Endothelial cell of umbilical vein (primary cell): ENCODE measurements around the gene KATNB1. TPM values are rescaled to one million over a fixed set of nuclear protein-coding genes. Genes with fewer than 3 reads are reported as not detected.

Experiments
- BruUV-seq: library from RNA; stranded (reverse); fragments of 400-500 nt; replicated peaks from 2 replicates; lab custom pipeline; 2021; lab: Mats Ljungman, UMichigan
- CTCF ChIA-PET: fragments of 300-600, 350-600 bp; sonication (Branson Sonifier 250); formaldehyde crosslinking; loops from one replicate; lab custom pipeline; 2021; ENCODE audit warnings: antibody characterized with exemption, inconsistent platforms; lab: Charles Lee
- POLR2A ChIA-PET: fragments of 300-600, 350-600 bp; sonication (Branson Sonifier 250); formaldehyde crosslinking; loops from one replicate; lab custom pipeline; 2021; ENCODE audit warnings: antibody characterized with exemption, inconsistent platforms; lab: Charles Lee
- DNase-seq: peaks from one replicate; pipeline ENCODE4 v3.0.0-alpha.2; 2011; ENCODE audit warnings: low read depth, low spot score
- FAIRE-seq: peaks from 2 replicates; lab custom pipeline; 2011; peaks lifted over from hg19 to GRCh38; lab: Jason Lieb, UNC
- H2AFZ ChIP-seq: 2 replicates; pipeline ENCODE4 v1.6.0; 2012; ENCODE audit warnings: low read depth, low read length, control low read depth, inconsistent platforms
- H3K27ac ChIP-seq: 2 replicates; pipeline ENCODE4 v1.5.1; 2011; ENCODE audit warnings: low read depth, mild to moderate bottlenecking, control low read depth, low read length, moderate library complexity; ENCODE audit not compliant: insufficient read depth
- H3K27me3 ChIP-seq, 2 experiments: 2 replicates each; pipeline versions ENCODE4 v1.6.0 to v1.6.1; 2011; ENCODE audit warnings: low read length in 2 of 2, mixed read lengths in 1 of 2; ENCODE audit not compliant: control insufficient read depth in 2 of 2, insufficient read depth in 2 of 2
- H3K36me3 ChIP-seq, 2 experiments: 2 replicates in 1 of 2; 3 replicates in 1 of 2; pipeline ENCODE4 v1.5.1; 2011; ENCODE audit warnings: low read length in 2 of 2, mild to moderate bottlenecking in 1 of 2, moderate library complexity in 1 of 2; ENCODE audit not compliant: control insufficient read depth in 2 of 2, insufficient read depth in 2 of 2; ENCODE audit errors: extremely low read depth in 1 of 2
- H3K4me1 ChIP-seq: 3 replicates; pipeline ENCODE4 v1.5.1; 2011; ENCODE audit warnings: mild to moderate bottlenecking, low read length; ENCODE audit not compliant: control insufficient read depth, insufficient read depth; ENCODE audit errors: extremely low read depth
- H3K4me2 ChIP-seq: 2 replicates; pipeline ENCODE4 v1.6.1; 2011; ENCODE audit warnings: low read length, control low read depth, mixed read lengths; ENCODE audit not compliant: insufficient read depth
- H3K4me3 ChIP-seq, 3 experiments: fragments of 200-600 bp in 1 of 3; sonication (generic), shearing (Covaris generic) in 1 of 3; replicated peaks in 1 of 3; 2 replicates each; pipeline ENCODE4 v1.5.1; 2011 to 2016; ENCODE audit warnings: control low read depth in 3 of 3, low read length in 3 of 3, mild to moderate bottlenecking in 2 of 3, inconsistent platforms in 1 of 3, low read depth in 1 of 3, moderate library complexity in 1 of 3; ENCODE audit not compliant: insufficient read depth in 1 of 3
- H3K79me2 ChIP-seq: 2 replicates; pipeline ENCODE4 v1.6.0; 2012; ENCODE audit warnings: low read length, inconsistent platforms; ENCODE audit not compliant: control insufficient read depth, insufficient read depth
- H3K9ac ChIP-seq: replicated peaks from 2 replicates; pipeline ENCODE3; 2011; ENCODE audit warnings: low read length, control low read depth; ENCODE audit not compliant: insufficient read depth; ENCODE audit errors: extremely low read depth
- H3K9me1 ChIP-seq: replicated peaks from 3 replicates; pipeline ENCODE4 v1.6.0; 2011; ENCODE audit warnings: mild to moderate bottlenecking, low read length; ENCODE audit not compliant: control insufficient read depth, insufficient read depth; ENCODE audit errors: extremely low read depth
- H3K9me3 ChIP-seq: replicated peaks from 2 replicates; pipeline ENCODE4 v1.5.1; 2012; ENCODE audit warnings: low read length, inconsistent platforms; ENCODE audit not compliant: control insufficient read depth, insufficient read depth
- H4K20me1 ChIP-seq: replicated peaks from 2 replicates; pipeline ENCODE3; 2011; ENCODE audit warnings: mild to moderate bottlenecking, low read length; ENCODE audit not compliant: control insufficient read depth, insufficient read depth; ENCODE audit errors: extremely low read depth
- EZH2 ChIP-seq: IDR thresholded peaks from 2 replicates; pipeline ENCODE4 v1.6.1; 2012; ENCODE audit warnings: borderline replicate concordance, low read depth, mild to moderate bottlenecking, moderate library complexity, low read length, inconsistent platforms; ENCODE audit not compliant: severe bottlenecking
- FOS ChIP-seq: IDR thresholded peaks from 2 replicates; pipeline ENCODE4 v1.6.1; 2011; ENCODE audit warnings: mild to moderate bottlenecking, low read length, moderate library complexity, borderline replicate concordance; ENCODE audit not compliant: insufficient read depth
- GATA2 ChIP-seq: IDR thresholded peaks from 2 replicates; pipeline ENCODE4 v1.7.0; 2011; ENCODE audit warnings: low read depth, mild to moderate bottlenecking, moderate library complexity, mixed read lengths, low read length; ENCODE audit not compliant: insufficient read length, insufficient read depth
- JUN ChIP-seq: IDR thresholded peaks from 2 replicates; pipeline ENCODE4 v1.6.1; 2011; ENCODE audit warnings: borderline replicate concordance, low read depth; ENCODE audit not compliant: insufficient read length, insufficient read depth
- MYC ChIP-seq: IDR thresholded peaks from one replicate; pipeline ENCODE4 v1.6.1; 2011; ENCODE audit warnings: mild to moderate bottlenecking, low read depth, low read length
- POLR2A ChIP-seq: IDR thresholded peaks from 2 replicates; pipeline ENCODE4 v1.6.1; 2012; ENCODE audit warnings: low read depth, mild to moderate bottlenecking, control low read depth, low read length
- POLR2AphosphoS5 ChIP-seq: IDR thresholded peaks from 2 replicates; pipeline ENCODE4 v1.6.1; 2012; ENCODE audit warnings: low read depth, mild to moderate bottlenecking, control low read depth, low read length, moderate library complexity; ENCODE audit not compliant: insufficient read depth
- dilution Hi-C: fragments of 300-500 bp; cut with MboI; formaldehyde crosslinking; loops from one replicate; pipeline ENCODE4 v1.15.0; 2019; ENCODE audit warnings: low sequenced_read_pairs; ENCODE audit not compliant: extremely low pct_ligation_motif_present
- intact Hi-C: fragments of 100-400 bp; cut with micrococcal nuclease; formaldehyde crosslinking; loops from one replicate; pipeline ENCODE4 v1.10.0; 2022
- polyA plus RNA-seq, 4 experiments: library from polyadenylated mRNA; depleted of rRNA in 3 of 4; stranded (reverse) in 3 of 4; unstranded in 1 of 4; fragments of >200 nt; gene quantifications; 2 replicates each; pipeline versions ENCODE4 v1.2.1 to v1.2.3, GENCODE V29; 2011 to 2012; ENCODE audit warnings: missing spikeins in 1 of 4
- total RNA-seq: library from RNA; stranded (reverse); gene quantifications from 2 replicates; pipeline ENCODE4 v1.2.3, GENCODE V29; 2021
- TF ChIP-seq, protein P1 (sequence below): IDR thresholded peaks from 2 replicates; pipeline ENCODE4 v1.6.1; 2011; ENCODE audit not compliant: insufficient read depth, insufficient read length
- TF ChIP-seq, protein P2 (sequence below), 2 donors: IDR thresholded peaks; 1 replicate in 1 of 2; 2 replicates in 1 of 2; pipeline ENCODE4 v1.5.1; 2011; ENCODE audit warnings: low read length in 2 of 2, mild to moderate bottlenecking in 2 of 2, moderate library complexity in 2 of 2, control low read depth in 1 of 2, inconsistent platforms in 1 of 2, low read depth in 1 of 2; ENCODE audit not compliant: insufficient read depth in 1 of 2; ENCODE audit errors: extremely low read depth in 1 of 2

KATNB1 gene
- total and polyA plus RNA-seq, 2 donors (not counting 3 experiments of a cell fraction or from before 2014, with no cell fraction given), result 25.9 to 35.9 TPM

DNA sequence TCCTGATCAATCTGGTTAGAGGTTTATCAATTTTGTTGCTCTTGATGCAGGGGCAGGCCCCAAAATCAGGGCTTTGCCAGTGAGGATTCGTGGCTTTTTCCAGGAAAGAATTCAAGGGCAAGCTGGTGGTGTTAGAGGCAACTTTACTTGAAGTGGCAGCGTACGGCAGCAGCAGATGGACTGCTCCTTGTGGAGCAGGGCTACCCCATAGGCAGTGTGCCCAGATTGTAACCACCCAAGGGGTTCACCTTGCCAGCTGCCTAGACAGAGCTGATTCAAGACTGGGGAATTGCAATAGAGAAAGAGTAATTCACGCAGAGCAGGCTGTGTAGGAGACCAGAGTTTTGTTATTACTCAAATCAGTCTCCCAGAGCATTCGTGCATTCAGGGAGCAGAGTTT, 24.2 kb upstream of the KATNB1 start:
- Histone ChIP-seq H3K9me3 (no peaks in the 10 kb centered on the region), H3K4me1 (no peaks in the 10 kb centered on the region), H4K20me1 (no peaks in the 10 kb centered on the region), H3K27me3 (peaks cover 20 to 34% of the 10 kb centered on the region in 2 experiments), H3K9ac (no peak overlapping the region), H3K4me2 (no peak overlapping the region), H3K79me2 (no peaks in the 10 kb centered on the region), H2AFZ (no peak overlapping the region), H3K36me3 (no peaks in the 10 kb centered on the region), H3K4me3 (no peak overlapping the region), H3K27ac (no peak overlapping the region), H3K9me1 (no peaks in the 10 kb centered on the region)
- DNase-seq (no peak), FAIRE-seq (no peak)
- TF ChIP-seq MYC (no peak), FOS (no peak), JUN (no peak), POLR2AphosphoS5 (no peak), GATA2 (no peak), POLR2A (no peak), EZH2 (no peak)
- TF ChIP-seq, protein P1, sequence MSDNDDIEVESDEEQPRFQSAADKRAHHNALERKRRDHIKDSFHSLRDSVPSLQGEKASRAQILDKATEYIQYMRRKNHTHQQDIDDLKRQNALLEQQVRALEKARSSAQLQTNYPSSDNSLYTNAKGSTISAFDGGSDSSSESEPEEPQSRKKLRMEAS, result no peak
- TF ChIP-seq, protein P2, sequence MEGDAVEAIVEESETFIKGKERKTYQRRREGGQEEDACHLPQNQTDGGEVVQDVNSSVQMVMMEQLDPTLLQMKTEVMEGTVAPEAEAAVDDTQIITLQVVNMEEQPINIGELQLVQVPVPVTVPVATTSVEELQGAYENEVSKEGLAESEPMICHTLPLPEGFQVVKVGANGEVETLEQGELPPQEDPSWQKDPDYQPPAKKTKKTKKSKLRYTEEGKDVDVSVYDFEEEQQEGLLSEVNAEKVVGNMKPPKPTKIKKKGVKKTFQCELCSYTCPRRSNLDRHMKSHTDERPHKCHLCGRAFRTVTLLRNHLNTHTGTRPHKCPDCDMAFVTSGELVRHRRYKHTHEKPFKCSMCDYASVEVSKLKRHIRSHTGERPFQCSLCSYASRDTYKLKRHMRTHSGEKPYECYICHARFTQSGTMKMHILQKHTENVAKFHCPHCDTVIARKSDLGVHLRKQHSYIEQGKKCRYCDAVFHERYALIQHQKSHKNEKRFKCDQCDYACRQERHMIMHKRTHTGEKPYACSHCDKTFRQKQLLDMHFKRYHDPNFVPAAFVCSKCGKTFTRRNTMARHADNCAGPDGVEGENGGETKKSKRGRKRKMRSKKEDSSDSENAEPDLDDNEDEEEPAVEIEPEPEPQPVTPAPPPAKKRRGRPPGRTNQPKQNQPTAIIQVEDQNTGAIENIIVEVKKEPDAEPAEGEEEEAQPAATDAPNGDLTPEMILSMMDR (IDR thresholded peaks at IDR 0.05; ENCODE audit: extremely low read depth in 1 of 2, insufficient read depth in 1 of 2, low read depth in 1 of 2, low read length in 2 of 2), result no peak
- POLR2A ChIA-PET, result no interaction called here
- intact Hi-C loops (no loop called here), dilution Hi-C loops (no loop called here)
- CTCF ChIA-PET, result interaction anchor here (0.8 to 3.3 kb wide), 4 partner anchors 12 to 135 kb away, joined by 3 to 21 read pairs (median 8); no protein-coding TSS in a partner anchor
- BruUV-seq, result no TSS peak
